Stimulated activated CD8-positive, alpha-beta memory T cell treated with anti-CD3 and anti-CD28 coated beads, Interleukin-7, amount 100 ng/mL, for 48 hours (primary cell): ENCODE results near the gene FCGR3A.
A peak's percentile ranks its signal among the peaks of the same experiment; 100 is the strongest.
"Not testable (repeated sequence)": the region's sequence is repeated elsewhere in the genome, so short reads cannot be mapped to it uniquely, and the experiment has no call there.

Source experiments
- DNase-seq, 2 donors: peaks; one replicate each; pipeline ENCODE4 v3.0.0-alpha.2; 2020; ENCODE audit warnings: low read depth in 1 of 2; ENCODE audit errors: extremely low read depth in 1 of 2

The FCGR3A gene

GRCh38 chr1:161531986-161532643, 17.5 kb downstream of the FCGR3A start:
- DNase-seq = no peak

DNA sequence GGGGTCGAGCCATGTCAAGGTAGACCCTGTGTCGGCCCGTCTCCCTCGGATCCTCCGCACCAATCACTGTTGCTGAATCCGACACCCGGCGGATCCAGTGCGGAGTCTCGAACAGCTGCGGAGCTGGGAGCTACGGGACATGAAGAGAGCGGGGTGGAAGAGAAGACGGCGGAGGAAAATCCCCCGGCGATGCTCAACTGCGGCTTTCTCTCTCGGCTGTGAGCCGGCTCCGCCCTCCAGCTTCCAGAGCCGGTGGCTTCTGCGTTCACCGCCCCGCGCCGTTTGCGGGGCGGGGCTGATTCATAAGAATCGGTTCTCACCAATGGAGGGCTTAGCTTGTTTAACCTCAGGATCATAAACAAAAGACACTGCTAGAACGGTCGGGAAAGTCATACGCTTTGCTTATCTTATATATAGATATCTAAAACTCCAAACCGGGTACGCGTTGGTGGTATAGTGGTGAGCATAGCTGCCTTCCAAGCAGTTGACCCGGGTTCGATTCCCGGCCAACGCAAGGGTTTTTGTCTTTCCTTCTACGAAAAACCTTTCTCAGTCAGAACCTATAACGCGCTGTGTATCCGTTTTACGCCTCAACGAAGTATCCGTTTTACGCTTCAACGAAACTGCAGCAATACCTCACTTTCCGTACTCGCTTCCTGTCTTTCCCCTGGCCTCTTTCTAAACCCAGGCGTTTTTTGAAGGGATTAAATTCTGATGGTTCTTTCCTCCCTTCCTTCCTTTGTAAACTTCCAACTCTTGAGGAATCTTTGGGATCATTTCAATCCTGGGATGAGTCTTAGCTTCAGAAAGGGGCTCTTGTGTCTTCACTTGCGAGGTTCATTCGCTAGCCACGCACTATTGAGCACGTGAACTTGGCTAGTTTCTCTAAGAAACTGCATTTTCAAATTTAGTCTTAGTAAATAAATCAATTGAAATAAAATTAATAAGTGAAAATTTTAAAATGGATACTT, 18.7 kb downstream of the FCGR3A start:
- DNase-seq = peak; percentile 72 to 97

- DNase-seq = peak in 1 of 2 donors; percentile 55
Measured at GRCh38 chr1:161530158-161530557, 19.5 kb downstream of the FCGR3A start.

GRCh38 chr1:161529463-161530104, 20.0 kb downstream of the FCGR3A start:
- DNase-seq = not testable (repeated sequence)

- not testable (repeated sequence) for DNase-seq
Measured at GRCh38 chr1:161528550-161528949, 21.1 kb downstream of the FCGR3A start.

DNA sequence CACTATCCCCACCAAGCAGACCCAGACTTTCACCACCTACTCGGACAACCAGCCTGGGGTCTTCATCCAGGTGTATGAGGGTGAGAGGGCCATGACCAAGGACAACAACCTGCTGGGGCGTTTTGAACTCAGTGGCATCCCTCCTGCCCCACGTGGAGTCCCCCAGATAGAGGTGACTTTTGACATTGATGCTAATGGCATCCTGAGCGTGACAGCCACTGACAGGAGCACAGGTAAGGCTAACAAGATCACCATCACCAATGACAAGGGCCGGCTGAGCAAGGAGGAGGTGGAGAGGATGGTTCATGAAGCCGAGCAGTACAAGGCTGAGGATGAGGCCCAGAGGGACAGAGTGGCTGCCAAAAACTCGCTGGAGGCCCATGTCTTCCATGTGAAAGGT, 23.7 kb downstream of the FCGR3A start:
- DNase-seq = not testable (repeated sequence)

DNA sequence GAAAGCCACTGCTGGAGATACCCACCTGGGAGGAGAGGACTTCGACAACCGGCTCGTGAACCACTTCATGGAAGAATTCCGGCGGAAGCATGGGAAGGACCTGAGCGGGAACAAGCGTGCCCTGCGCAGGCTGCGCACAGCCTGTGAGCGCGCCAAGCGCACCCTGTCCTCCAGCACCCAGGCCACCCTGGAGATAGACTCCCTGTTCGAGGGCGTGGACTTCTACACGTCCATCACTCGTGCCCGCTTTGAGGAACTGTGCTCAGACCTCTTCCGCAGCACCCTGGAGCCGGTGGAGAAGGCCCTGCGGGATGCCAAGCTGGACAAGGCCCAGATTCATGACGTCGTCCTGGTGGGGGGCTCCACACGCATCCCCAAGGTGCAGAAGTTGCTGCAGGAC, 24.3 kb downstream of the FCGR3A start:
- not testable (repeated sequence) for DNase-seq

DNA sequence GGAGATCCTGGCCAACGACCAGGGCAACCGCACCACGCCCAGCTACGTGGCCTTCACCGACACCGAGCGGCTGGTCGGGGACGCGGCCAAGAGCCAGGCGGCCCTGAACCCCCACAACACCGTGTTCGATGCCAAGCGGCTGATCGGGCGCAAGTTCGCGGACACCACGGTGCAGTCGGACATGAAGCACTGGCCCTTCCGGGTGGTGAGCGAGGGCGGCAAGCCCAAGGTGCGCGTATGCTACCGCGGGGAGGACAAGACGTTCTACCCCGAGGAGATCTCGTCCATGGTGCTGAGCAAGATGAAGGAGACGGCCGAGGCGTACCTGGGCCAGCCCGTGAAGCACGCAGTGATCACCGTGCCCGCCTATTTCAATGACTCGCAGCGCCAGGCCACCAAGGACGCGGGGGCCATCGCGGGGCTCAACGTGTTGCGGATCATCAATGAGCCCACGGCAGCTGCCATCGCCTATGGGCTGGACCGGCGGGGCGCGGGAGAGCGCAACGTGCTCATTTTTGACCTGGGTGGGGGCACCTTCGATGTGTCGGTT, 24.8 kb downstream of the FCGR3A start:
- DNase-seq = not testable (repeated sequence)

DNA sequence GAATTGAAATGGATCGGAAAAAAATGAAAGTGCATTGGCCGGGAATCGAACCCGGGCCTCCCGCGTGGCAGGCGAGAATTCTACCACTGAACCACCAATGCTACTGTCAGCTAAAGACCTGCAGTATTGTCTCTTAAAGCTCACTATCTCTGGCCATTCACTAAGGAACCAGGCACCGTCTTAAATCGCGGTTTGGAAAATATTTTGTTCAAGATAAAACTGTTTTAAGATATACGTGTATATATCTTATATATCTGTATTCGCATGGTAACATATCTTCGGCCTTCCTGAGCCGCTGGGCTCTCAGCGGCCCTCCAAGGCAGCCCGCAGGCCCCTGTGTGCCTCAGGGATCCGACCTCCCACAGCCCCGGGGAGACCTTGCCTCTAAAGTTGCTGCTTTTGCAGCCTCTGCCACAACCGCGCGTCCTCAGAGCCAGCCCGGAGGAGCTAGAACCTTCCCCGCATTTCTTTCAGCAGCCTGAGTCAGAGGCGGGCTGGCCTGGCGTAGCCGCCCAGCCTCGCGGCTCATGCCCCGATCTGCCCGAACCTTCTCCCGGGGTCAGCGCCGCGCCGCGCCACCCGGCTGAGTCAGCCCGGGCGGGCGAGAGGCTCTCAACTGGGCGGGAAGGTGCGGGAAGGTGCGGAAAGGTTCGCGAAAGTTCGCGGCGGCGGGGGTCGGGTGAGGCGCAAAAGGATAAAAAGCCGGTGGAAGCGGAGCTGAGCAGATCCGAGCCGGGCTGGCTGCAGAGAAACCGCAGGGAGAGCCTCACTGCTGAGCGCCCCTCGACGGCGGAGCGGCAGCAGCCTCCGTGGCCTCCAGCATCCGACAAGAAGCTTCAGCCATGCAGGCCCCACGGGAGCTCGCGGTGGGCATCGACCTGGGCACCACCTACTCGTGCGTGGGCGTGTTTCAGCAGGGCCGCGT, 25.5 kb downstream of the FCGR3A start, which contains the start of gene HSPA6:
Gene HSPA6 (plus strand): TSS at position 724 of the 925 bp plus-strand sequence. CDS start 119 bp downstream, at position 843.
- DNase-seq = peak; percentile 41 to 43

DNA sequence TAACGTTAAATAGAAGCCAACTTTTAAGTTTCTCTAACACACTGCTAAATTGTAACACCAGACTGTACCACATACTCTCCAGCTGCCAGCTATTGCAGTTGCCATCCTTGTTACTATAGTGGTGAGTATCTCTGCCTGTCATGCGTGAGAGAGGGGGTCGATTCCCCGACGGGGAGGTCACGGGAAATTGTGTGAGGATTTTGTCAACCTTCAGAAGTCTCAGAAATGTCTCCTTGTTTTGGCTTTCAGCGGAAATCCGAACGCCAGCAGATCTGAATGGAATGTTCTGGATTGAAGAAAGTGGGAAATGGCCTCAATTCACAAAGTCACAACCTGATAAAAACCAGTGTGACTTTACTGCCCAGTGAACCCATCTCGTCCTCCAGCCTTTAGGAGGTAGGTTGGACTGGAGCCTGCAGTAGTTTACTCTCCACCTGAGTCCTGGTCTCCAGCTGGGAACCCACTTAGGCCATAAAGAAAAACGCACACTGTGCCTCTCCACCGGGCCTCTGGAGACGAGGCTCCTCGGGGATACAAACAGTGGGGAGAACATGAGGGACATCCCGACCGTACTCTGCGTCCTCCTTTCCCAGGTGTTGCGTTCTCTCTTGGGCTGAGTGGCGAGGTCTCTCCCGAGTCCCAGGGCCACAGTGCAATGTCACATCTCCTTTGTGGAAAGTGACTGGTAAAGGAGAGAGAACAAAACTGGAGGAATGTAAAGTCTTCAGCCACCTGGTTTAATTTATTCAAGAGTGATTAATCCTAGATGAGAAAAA, 26.4 kb downstream of the FCGR3A start:
- DNase-seq = not testable (repeated sequence)

GRCh38 chr1:161513953-161514352, 35.7 kb downstream of the FCGR3A start:
- not testable (repeated sequence) for DNase-seq

- DNase-seq = not testable (repeated sequence)
Measured at GRCh38 chr1:161513448-161513780, 36.2 kb downstream of the FCGR3A start.

- DNase-seq = not testable (repeated sequence)
Measured at GRCh38 chr1:161512636-161513447, 36.8 kb downstream of the FCGR3A start.

DNA sequence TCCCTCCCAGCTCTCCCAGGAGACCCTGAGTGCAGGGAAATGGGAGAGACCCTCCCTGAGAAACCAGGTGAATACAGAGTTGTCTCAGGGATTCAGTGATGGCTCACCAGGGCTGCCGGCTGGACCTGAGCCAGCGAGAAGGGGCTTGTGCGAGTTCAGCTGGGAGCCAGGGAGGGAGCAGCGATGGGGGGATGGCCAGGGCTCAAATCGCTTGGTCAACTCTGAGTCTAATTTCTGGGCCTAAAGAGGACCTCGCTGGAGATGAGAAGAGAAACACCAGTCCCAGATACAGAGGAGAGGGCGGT, 37.9 kb downstream of the FCGR3A start:
- DNase-seq = no peak

GRCh38 chr1:161511018-161511755, 38.4 kb downstream of the FCGR3A start:
- DNase-seq = no peak

- no peak for DNase-seq
Measured at GRCh38 chr1:161510477-161510876, 39.1 kb downstream of the FCGR3A start.

DNA sequence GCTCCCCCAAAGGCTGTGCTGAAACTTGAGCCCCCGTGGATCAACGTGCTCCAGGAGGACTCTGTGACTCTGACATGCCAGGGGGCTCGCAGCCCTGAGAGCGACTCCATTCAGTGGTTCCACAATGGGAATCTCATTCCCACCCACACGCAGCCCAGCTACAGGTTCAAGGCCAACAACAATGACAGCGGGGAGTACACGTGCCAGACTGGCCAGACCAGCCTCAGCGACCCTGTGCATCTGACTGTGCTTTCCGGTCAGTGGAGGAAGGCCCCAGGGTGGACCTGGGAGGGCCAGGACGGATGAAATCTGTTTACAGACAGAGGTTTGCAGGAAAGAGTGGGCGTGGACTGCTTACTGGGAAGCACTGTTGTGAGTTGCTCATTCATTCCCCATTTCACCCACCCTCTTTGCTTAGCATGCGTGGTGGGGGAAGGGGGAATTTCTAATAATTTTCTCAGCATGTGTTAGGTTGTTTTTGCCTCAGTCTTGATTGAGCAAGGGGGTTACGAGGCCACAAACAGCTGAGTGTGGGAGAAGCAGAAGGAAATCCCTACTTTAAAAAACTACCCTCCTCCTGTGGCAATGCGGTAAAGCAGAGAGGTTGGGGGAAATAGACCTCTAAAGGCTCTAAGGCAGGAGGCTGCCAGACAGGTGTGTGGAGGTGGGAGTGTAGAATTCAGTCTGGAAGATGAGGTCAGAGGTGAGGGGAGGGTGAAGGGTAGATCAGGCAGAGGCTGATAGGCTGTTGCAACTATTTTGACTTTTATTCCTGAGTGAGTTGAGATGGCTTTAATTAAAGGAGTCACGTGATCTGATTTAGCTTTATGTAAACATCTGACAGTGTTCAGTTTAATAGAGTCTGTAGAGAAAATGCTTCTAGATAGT, 43.0 kb downstream of the FCGR3A start:
- no peak for DNase-seq
